ENCODE data around the gene CDH24. TPM values are rescaled to one million over a fixed set of nuclear protein-coding genes. Genes with fewer than 3 reads are reported as not detected.

CDH24 gene
- total and polyA plus RNA-seq, 2 of the 13 experiments (the other 11 are each of a cell fraction or from before 2014, with no cell fraction given): 0.69 to 0.99 TPM

- TF ChIP-seq, protein P1, sequence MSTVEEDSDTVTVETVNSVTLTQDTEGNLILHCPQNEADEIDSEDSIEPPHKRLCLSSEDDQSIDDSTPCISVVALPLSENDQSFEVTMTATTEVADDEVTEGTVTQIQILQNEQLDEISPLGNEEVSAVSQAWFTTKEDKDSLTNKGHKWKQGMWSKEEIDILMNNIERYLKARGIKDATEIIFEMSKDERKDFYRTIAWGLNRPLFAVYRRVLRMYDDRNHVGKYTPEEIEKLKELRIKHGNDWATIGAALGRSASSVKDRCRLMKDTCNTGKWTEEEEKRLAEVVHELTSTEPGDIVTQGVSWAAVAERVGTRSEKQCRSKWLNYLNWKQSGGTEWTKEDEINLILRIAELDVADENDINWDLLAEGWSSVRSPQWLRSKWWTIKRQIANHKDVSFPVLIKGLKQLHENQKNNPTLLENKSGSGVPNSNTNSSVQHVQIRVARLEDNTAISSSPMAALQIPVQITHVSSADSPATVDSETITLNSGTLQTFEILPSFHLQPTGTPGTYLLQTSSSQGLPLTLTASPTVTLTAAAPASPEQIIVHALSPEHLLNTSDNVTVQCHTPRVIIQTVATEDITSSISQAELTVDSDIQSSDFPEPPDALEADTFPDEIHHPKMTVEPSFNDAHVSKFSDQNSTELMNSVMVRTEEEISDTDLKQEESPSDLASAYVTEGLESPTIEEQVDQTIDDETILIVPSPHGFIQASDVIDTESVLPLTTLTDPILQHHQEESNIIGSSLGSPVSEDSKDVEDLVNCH (CRISPR knock-in tag; IDR thresholded peaks at IDR 0.05): 0 out of 2 replicates have a peak, but pooled peaks have one; percentile 67
- TF ChIP-seq NR2F6 (IDR thresholded peaks at IDR 0.05): no peak; the same call in 1 of the 2 replicates
- peak; percentile 88 for TF ChIP-seq NR2F6 (CRISPR knock-in tag; IDR thresholded peaks at IDR 0.05)
- peak; percentile 90 for TF ChIP-seq ZNF264 (CRISPR knock-in tag; IDR thresholded peaks at IDR 0.05)
- peak; percentile 98 for TF ChIP-seq ZFP41 (CRISPR knock-in tag; IDR thresholded peaks at IDR 0.05; ENCODE audit: borderline replicate concordance)
- TF ChIP-seq YEATS2 (CRISPR knock-in tag; IDR thresholded peaks at IDR 0.05; ENCODE audit: borderline replicate concordance): peak; percentile 94
- peak; percentile 67; the same call in 1 of the 2 replicates for TF ChIP-seq ZNF629 (CRISPR knock-in tag; conservative IDR thresholded peaks at IDR 0.05)
- TF ChIP-seq KLF9 (CRISPR knock-in tag; IDR thresholded peaks at IDR 0.05; ENCODE audit: low read depth): peak; percentile 90
- peak; percentile 100 for TF ChIP-seq ARHGAP35 (CRISPR knock-in tag; IDR thresholded peaks at IDR 0.05; ENCODE audit: borderline replicate concordance)
- TF ChIP-seq, protein P2, sequence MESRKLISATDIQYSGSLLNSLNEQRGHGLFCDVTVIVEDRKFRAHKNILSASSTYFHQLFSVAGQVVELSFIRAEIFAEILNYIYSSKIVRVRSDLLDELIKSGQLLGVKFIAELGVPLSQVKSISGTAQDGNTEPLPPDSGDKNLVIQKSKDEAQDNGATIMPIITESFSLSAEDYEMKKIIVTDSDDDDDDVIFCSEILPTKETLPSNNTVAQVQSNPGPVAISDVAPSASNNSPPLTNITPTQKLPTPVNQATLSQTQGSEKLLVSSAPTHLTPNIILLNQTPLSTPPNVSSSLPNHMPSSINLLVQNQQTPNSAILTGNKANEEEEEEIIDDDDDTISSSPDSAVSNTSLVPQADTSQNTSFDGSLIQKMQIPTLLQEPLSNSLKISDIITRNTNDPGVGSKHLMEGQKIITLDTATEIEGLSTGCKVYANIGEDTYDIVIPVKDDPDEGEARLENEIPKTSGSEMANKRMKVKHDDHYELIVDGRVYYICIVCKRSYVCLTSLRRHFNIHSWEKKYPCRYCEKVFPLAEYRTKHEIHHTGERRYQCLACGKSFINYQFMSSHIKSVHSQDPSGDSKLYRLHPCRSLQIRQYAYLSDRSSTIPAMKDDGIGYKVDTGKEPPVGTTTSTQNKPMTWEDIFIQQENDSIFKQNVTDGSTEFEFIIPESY (CRISPR knock-in tag; IDR thresholded peaks at IDR 0.05): peak; percentile 82
- TF ChIP-seq, protein P3, sequence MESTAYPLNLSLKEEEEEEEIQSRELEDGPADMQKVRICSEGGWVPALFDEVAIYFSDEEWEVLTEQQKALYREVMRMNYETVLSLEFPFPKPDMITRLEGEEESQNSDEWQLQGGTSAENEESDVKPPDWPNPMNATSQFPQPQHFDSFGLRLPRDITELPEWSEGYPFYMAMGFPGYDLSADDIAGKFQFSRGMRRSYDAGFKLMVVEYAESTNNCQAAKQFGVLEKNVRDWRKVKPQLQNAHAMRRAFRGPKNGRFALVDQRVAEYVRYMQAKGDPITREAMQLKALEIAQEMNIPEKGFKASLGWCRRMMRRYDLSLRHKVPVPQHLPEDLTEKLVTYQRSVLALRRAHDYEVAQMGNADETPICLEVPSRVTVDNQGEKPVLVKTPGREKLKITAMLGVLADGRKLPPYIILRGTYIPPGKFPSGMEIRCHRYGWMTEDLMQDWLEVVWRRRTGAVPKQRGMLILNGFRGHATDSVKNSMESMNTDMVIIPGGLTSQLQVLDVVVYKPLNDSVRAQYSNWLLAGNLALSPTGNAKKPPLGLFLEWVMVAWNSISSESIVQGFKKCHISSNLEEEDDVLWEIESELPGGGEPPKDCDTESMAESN (CRISPR knock-in tag; conservative IDR thresholded peaks at IDR 0.05): peak; percentile 99
- TF ChIP-seq ATF1 (CRISPR knock-in tag; IDR thresholded peaks at IDR 0.05): no peak; the same call in 1 of the 2 replicates
- TF ChIP-seq ZFP36L2 (CRISPR knock-in tag; IDR thresholded peaks at IDR 0.05): peak; percentile 94
- TF ChIP-seq, protein P4, sequence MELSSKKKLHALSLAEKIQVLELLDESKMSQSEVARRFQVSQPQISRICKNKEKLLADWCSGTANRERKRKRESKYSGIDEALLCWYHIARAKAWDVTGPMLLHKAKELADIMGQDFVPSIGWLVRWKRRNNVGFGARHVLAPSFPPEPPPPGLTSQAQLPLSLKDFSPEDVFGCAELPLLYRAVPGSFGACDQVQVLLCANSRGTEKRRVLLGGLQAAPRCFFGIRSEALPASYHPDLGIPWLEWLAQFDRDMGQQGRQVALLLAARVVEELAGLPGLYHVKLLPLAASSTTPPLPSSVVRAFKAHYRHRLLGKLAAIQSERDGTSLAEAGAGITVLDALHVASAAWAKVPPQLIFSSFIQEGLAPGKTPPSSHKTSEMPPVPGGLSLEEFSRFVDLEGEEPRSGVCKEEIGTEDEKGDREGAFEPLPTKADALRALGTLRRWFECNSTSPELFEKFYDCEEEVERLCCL (CRISPR knock-in tag; IDR thresholded peaks at IDR 0.05; ENCODE audit: borderline replicate concordance): peak; percentile 26
- no peak for TF ChIP-seq TCF12 (IDR thresholded peaks at IDR 0.05)
- TF ChIP-seq TCF12 (CRISPR knock-in tag; IDR thresholded peaks at IDR 0.05): peak; percentile 97
- TF ChIP-seq EED (CRISPR knock-in tag; IDR thresholded peaks at IDR 0.05): peak; percentile 99
- TF ChIP-seq ZBTB10 (CRISPR knock-in tag; IDR thresholded peaks at IDR 0.05; ENCODE audit: borderline replicate concordance): peak; percentile 91
- peak; percentile 98 for TF ChIP-seq ZNF256 (CRISPR knock-in tag; conservative IDR thresholded peaks at IDR 0.05)
Observed at GRCh38 chr14:23006544-23007419, 50.5 kb downstream of the CDH24 start (continued).
